Stimulated activated CD8-positive, alpha-beta memory T cell treated with anti-CD3 and anti-CD28 coated beads, Interleukin-15, amount 100 ng/mL, for 1 hour (primary cell): ENCODE data around the gene SAP25.
A peak's percentile ranks its signal among the peaks of the same experiment; 100 is the strongest.
"Not testable (repeated sequence)": the region's sequence is repeated elsewhere in the genome, so short reads cannot be mapped to it uniquely, and the experiment has no call there.

Source experiments
- DNase-seq: peaks from one replicate; pipeline ENCODE4 v3.0.0-alpha.2; 2020; ENCODE audit warnings: low read depth

The SAP25 gene

GRCh38 chr7:100561491-100562194 lies 12.1 kb downstream of the SAP25 start:
- no peak for DNase-seq

- DNase-seq, result no peak
These were observed 14.6 kb downstream of the SAP25 start for GRCh38 chr7:100559127-100559526.

DNA sequence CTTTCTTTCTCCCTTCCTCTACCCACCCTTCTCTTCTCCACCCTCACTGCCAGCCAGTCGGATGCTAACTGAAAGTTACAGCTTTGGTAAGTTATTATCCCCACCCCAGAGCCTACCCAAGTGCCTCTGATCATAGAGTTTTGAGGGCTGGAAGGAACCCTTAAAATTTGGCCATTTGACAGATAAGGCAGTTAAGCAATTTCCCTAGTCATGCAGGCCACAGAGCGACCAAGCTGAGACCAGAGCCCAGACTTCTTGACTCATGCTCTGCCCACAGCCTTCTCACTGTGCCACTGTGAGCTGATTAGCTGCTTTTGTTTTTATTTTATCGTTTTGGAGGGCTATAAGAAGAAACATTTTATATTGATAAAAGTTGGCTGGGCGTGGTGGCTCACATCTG lies 17.2 kb downstream of the SAP25 start:
- no peak for DNase-seq

DNA sequence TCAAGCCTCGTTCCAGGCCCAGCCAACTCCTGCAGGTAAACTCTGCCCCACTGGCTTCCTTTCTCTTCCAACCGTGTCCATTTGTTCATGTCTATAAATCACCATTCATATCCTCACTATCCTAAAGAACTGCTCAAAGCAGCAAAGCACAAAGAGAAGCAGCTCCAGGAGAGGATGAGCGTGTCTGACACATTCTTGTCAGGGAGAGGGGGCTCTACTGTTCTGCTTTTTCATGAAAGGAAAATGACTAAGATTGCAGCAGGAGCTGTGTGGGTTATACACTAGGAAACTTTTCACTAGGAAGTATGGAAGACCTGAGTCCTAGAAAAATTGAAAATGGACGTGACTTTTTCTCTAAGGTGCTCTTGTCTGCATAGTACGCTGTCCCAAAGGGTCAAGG lies 18.0 kb downstream of the SAP25 start:
- no peak for DNase-seq

GRCh38 chr7:100553032-100553431 lies 20.7 kb downstream of the SAP25 start:
- DNase-seq, result no peak

DNA sequence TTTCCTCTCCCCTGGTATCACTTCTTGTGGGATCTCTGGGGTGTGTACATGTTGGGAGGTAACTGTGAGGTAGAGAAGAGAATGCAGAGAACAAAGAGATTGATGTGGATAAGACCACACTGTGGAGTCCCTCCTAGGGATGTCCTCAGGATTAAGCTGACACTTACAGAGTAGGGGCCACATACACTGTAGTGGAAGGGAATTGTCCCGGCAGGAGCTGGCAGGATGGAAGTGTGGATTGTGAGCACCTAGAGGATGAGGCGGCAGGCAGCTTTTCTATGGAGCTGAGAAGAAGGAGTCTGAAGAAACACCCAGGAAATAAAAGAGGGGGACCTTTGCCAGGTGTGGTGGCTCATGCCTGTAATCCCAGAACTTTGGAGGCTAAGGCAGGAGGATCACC lies 21.2 kb downstream of the SAP25 start:
- no peak for DNase-seq

DNA sequence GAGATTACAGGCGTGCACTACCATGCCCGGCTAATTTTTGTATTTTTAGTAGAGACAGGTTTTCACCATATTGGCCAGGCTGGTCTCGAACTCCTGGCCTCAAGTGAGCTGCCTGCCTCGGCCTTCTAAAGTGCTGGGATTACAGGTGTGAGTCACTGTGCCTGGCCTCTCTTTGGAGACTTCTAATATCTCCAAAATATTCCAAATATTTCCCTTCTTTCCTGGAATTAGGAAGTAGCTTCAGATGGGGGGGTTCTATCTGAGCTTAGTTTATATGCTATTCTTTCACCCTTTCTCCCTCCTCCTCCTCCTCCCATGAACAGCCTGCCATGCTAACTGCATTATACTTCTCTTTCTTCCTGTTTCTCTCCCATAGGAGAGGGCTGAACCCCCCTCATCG lies 25.3 kb downstream of the SAP25 start:
- not testable (repeated sequence) for DNase-seq

GRCh38 chr7:100547872-100548271 lies 25.8 kb downstream of the SAP25 start:
- DNase-seq, result no peak

DNA sequence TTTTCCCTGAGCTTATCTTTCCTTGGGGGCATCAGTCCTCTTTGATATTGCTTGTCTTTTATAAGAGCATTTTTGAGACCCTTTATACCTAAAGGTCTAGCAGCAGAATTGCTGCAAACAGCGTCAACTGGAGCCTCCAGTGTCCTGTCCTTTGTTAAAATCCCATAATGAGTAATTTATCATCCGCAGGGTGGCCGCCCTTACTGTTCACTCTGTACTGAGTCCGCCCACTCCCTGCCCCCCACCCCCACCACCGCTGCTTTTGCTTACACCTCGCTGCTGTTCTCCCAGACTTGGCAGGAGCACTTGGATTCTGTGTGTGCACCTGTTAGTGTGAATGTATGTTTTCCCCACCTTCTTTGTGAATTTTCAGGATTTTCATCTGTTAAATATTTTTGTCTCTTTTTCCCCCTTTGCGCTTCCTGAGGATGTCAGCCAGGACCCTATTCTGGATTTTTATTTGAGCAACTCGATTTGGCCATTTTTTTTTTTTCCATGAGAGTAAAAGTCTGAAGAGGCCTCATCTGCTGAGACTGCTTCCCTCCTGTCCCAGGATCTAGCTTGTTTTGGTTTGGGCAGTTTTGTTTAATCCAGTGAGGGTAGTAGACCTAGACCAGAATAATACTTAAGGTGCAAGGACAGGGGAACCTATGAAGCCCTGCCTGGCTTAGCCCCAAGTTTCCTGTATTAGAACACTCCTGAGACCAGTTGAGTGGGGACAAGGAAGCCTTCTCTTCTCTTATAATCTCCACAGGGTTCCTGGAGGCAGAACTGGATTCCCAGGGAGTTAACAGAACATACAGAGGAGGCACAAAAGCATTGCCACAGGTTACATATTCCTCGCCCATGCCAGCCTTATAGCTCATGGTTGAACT lies 26.5 kb downstream of the SAP25 start:
- no peak for DNase-seq

DNA sequence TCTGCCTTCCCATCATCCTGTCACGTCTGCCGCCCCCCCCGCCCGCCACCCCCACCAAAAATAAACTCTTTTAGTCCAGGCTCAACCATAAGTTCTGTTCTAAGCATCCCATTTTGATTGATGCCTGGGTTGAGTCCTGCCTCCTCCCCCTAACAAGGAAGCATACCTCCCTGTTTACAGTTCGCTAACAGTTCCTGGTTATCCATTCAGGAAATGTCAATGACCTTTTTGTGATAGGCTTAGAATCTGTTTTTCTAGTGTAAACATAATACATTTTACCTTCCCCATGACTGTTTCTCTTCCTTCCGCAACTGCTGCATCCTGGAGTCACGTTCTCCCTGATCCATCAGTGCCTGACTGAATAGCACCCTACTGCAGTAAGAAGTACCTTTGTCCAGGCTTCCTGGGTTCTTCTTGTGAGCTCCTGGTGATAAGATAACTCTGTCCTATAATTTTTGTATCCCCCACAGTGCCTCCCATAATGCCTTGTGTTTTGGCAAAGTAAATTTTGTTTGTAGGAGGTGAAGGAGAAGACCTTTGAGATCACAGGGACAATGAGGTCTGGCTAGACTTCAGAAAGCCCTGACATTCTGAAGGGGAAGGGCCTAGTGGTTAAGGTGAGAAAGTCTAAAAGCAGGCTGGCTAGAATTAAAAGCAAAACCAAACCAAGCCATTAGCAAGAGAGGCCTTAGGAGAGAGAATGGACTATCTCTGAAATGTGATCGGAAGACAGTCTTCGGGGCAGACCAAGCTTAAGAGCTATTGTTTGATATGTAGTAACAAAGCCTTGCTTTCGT lies 27.4 kb downstream of the SAP25 start:
- DNase-seq, result no peak

DNA sequence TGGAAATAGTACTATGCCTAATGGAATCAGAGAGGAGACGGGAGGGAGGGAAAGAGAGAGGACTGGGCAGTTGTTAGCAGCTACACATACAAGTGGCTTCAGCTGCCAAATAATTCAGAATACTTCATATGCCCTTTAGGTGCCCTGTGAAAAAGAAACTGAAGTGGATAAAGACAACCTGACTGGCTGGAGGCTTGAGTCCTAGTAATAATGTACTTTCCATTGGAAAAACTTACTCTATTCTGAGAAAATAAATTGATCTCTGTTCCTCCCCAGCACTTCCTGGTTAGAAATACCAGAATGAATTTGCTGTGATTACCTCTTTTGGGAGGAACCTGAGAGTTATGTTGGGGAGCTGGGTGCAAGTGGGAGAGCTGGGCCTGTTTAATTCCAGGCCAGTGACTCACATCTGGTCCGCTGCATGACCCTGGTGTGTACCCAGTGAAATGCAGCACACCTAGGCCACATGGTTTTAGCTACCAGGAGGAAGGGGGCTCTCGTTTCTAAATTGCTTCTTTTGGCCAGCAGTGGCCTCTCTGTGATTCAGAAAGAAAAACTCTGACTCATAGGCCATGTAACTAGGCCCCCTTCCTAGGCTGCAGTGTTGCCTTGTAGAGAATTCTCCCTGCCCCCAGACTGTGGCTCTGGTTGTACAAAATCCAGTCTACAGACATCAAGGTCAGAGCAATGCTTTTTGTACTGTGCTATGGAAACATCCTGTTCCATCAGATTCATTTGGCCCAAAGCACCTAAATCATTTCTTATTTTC lies 28.2 kb downstream of the SAP25 start:
- no peak for DNase-seq

- DNase-seq, result no peak
These were observed 28.7 kb downstream of the SAP25 start for GRCh38 chr7:100544967-100545359.

- no peak for DNase-seq
These were observed 29.3 kb downstream of the SAP25 start for GRCh38 chr7:100544386-100544785.

GRCh38 chr7:100543586-100543985 lies 30.1 kb downstream of the SAP25 start:
- no peak for DNase-seq

DNA sequence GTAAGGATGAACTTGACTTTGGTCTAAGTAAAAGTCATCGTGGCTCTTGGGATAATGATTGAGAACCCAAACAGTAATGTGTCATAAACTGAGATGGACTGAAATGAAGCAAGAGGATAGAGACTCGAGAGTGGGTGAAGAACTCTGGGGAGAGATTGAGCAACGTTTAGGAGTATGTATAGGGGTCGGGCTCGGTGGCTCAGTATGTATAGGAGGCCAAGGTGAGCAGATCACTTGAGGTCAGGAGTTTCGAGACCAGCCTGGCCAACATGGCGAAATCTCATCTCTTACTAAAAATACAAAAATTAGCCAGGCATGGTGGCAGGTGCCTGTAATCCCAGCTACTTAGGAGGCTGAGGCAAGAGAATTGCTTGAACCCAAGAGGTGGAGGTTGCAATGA lies 32.4 kb downstream of the SAP25 start:
- DNase-seq, result not testable (repeated sequence)

DNA sequence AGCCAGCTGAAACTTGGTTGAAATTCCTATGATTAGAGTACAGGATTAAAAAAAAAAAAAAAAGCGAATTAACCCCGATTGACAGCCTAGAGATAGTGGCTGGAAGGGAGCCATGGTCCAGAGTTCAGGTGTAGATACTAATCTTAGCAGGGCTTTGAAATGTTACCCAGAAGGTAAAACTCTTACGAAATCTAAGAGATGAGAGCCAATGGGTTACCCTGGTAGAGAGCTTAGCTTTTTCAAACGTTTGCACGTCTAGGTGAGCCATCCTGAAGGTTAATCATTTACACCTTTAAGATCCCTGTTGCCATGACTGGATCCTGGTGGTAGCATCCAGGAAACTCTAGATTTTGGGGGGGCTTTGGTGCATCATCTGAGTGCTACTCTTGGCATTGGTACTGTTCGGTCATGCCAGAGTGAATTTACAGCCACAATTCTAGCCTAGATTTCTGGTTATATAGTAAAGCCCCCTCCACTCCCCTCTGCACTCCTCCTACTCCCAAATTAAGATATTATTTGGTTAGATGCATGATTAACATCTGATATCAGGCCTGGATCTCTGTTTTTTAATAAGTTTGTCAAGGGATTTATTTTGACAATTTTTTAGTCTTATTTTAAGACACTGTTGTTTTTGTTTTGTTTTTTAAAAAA lies 33.5 kb downstream of the SAP25 start:
- DNase-seq, result no peak

DNA sequence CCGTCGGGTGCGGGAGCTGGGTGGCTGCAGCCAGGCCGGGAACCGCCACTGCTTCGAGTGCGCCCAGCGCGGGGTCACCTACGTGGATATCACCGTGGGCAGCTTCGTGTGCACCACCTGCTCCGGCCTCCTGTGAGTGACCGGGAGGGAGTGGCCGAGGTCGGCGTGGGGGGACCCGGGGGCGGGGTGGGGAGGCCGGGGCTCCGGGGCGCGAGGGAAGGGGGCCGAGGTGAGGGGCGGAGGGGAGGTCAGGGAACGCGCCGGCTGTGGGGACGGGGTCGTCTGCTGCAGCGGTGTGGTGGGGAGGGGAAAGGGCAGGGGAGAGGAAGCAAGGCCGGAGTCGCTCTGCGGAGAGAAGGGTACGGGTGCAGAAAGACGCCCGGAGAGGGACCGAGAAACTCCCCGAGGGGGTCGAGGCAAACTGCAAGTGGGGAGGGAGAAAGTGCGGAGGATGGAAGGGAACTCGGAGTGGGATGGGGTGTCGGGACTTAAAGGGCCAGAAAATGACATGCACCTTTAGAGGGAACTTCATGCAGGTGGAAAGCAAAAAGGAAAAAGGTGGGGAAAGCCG lies 34.2 kb downstream of the SAP25 start:
- DNase-seq, result no peak

DNA sequence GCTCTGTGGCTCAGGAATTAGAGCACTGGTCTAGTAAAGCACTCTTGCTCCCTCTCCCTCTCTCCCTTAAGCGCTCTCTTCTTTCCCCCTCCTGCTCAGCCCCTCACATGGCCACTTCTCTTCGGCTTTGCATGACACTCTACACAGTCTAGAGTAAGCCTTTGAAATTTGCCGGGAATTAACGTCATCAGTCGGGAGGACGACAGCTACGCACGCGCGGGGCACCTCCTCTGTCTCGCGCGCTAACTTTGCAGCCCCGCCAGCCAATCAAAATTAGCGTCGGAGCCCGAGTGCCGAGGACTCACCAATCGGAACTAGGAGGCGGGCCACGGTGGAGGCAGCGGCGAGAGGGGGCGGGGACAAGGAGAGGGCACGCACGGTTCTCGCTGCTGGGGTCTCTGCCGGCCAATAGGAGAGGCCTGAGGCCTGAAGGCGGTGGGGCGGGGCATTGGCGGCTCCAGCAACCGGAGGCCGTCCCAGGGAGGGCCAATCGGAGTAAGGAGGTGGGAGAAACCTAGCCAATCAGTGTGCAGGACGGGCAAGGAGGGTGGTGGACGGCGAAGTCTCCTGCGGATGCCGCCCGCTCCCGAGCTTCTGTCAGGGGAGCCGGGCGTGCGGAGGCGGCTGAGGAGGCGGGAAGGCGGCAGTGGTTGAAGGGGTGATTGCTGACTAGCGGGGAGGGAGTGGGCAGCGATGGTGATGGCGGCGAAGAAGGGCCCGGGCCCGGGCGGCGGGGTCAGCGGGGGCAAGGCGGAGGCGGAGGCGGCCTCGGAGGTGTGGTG lies 34.9 kb downstream of the SAP25 start, which contains the start of gene AGFG2:
Gene AGFG2, plus strand, starts transcription at position 550 of the 782 bp plus-strand sequence. Its CDS starts 144 bp downstream, at position 694.
- peak; percentile 99 for DNase-seq

- no peak for DNase-seq
These were observed 35.4 kb downstream of the SAP25 start for GRCh38 chr7:100538348-100538653.

GRCh38 chr7:100536695-100537094 lies 37.0 kb downstream of the SAP25 start:
- not testable (repeated sequence) for DNase-seq
